ENCODE results near the gene KRT16. TPM values are rescaled to one million over a fixed set of nuclear protein-coding genes. Genes with fewer than 3 reads are reported as not detected.
A peak's percentile ranks its signal among the peaks of the same experiment; 100 is the strongest.
"Not testable (repeated sequence)": the region's sequence is repeated elsewhere in the genome, so short reads cannot be mapped to it uniquely, and the experiment has no call there.

KRT16 gene
- total RNA-seq (2022) = 74.5 and 109 TPM in 2 replicates
- percentile 57 among the genes with signal in this experiment for Bru-seq, nascent RNA
- BruChase-seq, experiment 1, labeled RNA remaining after a 6-hour chase = percentile 80 among the genes with signal in this experiment
- BruChase-seq, experiment 2, labeled RNA remaining after a 2-hour chase = percentile 72 among the genes with signal in this experiment
- long read RNA-seq, transcript KRT16-201 (8 exons, 1,644 nt) = major isoform, 88 of 99 reads
- long read RNA-seq, partial matches to known transcripts = 5 of 99 reads
- long read RNA-seq, other reads (novel, unspliced or antisense) = 5 of 99 reads

DNA sequence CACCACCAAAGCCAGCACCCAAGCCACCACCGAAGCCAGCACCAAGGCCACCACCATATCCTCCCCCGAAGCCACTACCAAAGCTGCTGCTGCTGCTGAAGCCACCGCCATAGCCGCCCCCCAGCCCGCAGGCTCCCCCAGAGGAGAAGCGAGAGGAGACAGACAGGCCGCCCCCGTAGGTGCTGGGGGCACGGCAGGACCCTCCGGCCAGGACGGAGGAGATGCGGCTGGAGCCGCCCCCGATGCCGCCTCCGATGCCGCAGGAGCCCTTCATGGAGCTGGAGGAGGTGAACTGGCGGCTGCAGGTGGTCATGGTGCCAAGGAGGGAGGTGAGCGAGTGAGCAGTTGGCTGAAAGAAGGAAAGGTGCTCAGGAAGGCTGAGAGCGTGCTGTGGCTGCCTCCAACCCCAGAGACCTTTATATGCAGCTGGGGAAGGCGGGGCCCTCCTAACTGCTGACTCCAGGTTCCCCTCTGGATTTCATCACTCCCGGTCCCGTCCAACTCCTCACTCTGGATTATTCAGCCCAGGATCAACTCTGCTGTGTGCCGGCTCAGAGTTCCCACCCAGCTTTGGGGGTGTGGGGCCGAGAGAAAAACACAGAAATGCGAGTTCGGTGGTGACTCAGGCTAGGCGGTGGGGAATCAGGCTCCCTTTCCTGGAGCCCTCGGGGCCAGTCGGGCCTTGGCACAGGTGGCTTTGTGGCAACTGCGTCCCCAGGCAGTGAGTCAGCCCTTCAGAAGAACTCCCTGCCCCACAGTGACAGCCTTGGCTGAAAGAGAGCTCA is at the start of gene KRT16:
TSS of gene KRT16 (minus strand) at position 392 of the 785 bp plus-strand sequence. CDS start at position 313, 79 bp downstream.
- peak; percentile 85 for DNase-seq (ENCODE audit: unreplicated experiment)
- Mint-ChIP-seq H3K4me3 (ENCODE audit: unreplicated experiment) (peak within 1 kb of the TSS; percentile 62), H3K36me3 (ENCODE audit: insufficient read depth, unreplicated experiment) (peaks cover 70% of the 10 kb centered on the region), H3K4me1 (ENCODE audit: insufficient read depth, unreplicated experiment) (peaks cover 27% of the 10 kb centered on the region), H3K27ac (ENCODE audit: low read depth, unreplicated experiment) (peak within 1 kb of the TSS; percentile 50)
- ChIA-PET CTCF (interaction anchor here (0.5 to 3.9 kb wide), 5 partner anchors 32 to 93 kb away, joined by 3 to 22 read pairs (median 3); no protein-coding TSS in a partner anchor), POLR2A (interaction anchor here (0.7 to 2.4 kb wide), 13 partner anchors 8 to 762 kb away, joined by 3 to 16 read pairs (median 4); partner anchors contain the start of gene KRT17)
- H3K9me3 Mint-ChIP-seq (ENCODE audit: unreplicated experiment); H3K27me3 Mint-ChIP-seq (ENCODE audit: insufficient read depth, unreplicated experiment); BruUV-seq (replicated peaks); intact Hi-C loops (cut with micrococcal nuclease): not testable (repeated sequence)

DNA sequence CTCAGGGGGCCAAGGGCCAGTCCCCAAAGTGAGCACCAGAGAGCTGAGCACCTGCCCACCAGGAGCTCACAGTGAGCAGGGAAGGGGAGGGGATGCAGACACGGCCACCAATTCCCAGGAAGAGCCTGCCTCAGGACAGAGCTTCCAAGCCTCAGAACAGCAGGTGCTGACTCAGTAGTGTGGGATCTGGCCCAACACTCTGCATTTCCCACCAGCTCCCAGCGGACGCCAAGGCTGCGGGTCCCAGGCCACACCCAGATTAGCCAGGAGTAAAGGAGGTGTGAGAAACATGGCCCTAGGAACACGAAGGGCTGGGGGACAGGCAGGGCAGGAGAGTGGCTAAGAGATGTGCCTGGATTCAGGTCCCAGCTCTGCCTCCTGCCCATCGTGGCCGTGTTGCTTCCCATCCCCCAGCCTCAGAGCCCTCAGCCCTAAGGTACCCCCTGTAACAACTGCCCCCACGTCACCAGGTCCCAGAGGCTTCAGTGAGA is 47.7 kb upstream of the KRT16 start:
- Mint-ChIP-seq H3K4me1 (ENCODE audit: insufficient read depth, unreplicated experiment) (peaks cover 58% of the 10 kb centered on the region), H3K36me3 (ENCODE audit: insufficient read depth, unreplicated experiment) (peaks cover 6% of the 10 kb centered on the region), H3K27me3 (ENCODE audit: insufficient read depth, unreplicated experiment) (no peaks in the 10 kb centered on the region), H3K4me3 (ENCODE audit: unreplicated experiment) (no peak overlapping the region), H3K27ac (ENCODE audit: low read depth, unreplicated experiment) (no peak overlapping the region), H3K9me3 (ENCODE audit: unreplicated experiment) (no peaks in the 10 kb centered on the region)
- BruUV-seq (replicated peaks) = no TSS peak
- ChIA-PET POLR2A (interaction anchor here (0.7 to 7.3 kb wide), 5 partner anchors 10 to 807 kb away, joined by 3 to 148 read pairs (median 6); partner anchors contain the start of gene EIF1), CTCF (interaction anchor here (0.6 to 11.5 kb wide), 10 partner anchors 10 to 804 kb away, joined by 3 to 566 read pairs (median 4); partner anchors contain the start of gene EIF1)
- intact Hi-C loops (cut with micrococcal nuclease) = loop anchor here (5.0 kb wide), 1 partner anchor 163 kb away; no protein-coding TSS in a partner anchor
- peak; percentile 73 for DNase-seq (ENCODE audit: unreplicated experiment)
- TF ChIP-seq, protein P1, sequence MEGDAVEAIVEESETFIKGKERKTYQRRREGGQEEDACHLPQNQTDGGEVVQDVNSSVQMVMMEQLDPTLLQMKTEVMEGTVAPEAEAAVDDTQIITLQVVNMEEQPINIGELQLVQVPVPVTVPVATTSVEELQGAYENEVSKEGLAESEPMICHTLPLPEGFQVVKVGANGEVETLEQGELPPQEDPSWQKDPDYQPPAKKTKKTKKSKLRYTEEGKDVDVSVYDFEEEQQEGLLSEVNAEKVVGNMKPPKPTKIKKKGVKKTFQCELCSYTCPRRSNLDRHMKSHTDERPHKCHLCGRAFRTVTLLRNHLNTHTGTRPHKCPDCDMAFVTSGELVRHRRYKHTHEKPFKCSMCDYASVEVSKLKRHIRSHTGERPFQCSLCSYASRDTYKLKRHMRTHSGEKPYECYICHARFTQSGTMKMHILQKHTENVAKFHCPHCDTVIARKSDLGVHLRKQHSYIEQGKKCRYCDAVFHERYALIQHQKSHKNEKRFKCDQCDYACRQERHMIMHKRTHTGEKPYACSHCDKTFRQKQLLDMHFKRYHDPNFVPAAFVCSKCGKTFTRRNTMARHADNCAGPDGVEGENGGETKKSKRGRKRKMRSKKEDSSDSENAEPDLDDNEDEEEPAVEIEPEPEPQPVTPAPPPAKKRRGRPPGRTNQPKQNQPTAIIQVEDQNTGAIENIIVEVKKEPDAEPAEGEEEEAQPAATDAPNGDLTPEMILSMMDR (IDR thresholded peaks at IDR 0.05; ENCODE audit: unreplicated experiment) = no peak

DNA sequence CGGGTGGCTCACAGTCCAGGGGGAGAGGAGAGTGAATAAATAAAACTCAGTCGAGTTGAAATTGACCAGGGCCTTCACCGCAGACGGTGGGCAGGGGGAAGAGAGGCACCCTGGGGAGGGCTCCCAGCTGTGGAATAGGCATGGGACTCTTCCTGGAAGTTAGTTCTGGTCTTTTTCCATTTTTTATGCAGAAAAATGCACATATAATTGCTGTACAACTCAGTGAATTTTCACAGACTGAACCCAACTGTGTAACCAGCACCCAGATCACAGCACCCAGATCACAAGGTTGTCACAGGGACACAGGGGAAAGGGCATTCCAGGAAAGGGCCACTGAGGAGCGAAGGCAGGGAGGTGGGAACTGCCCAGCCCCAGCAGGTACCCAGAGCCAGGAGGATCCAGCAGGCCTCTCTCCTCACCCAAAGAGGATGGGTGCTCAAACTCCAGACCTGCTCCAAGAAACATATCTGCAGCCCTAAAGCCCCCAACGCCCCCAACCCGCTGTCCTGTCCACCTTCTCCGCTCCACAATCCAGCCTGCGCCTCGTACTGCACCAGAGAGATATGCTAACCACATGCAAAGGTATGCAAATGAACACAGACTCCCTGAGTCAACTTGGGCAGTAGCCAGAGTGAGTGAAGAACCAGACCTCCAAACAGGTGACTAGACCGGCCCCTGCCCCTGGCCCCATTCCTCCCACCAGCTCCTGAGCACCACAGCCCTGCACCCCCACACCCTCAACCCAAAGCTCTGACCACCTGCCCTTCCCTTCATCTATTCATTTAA is 47.1 kb upstream of the KRT16 start:
- H3K4me1 Mint-ChIP-seq (ENCODE audit: insufficient read depth, unreplicated experiment) = peaks cover 58% of the 10 kb centered on the region
- intact Hi-C loops (cut with micrococcal nuclease) = loop anchor here (5.0 kb wide), 1 partner anchor 162 kb away; no protein-coding TSS in a partner anchor
- no peak overlapping the region for H3K4me3 Mint-ChIP-seq (ENCODE audit: unreplicated experiment)
- H3K27me3 Mint-ChIP-seq (ENCODE audit: insufficient read depth, unreplicated experiment) = no peaks in the 10 kb centered on the region
- H3K9me3 Mint-ChIP-seq (ENCODE audit: unreplicated experiment) = no peaks in the 10 kb centered on the region
- CTCF ChIA-PET = interaction anchor here (0.6 to 11.5 kb wide), 9 partner anchors 11 to 803 kb away, joined by 3 to 566 read pairs (median 4); partner anchors contain the start of gene EIF1
- DNase-seq (ENCODE audit: unreplicated experiment) = peak; percentile 26
- H3K36me3 Mint-ChIP-seq (ENCODE audit: insufficient read depth, unreplicated experiment) = peaks cover 6% of the 10 kb centered on the region
- POLR2A ChIA-PET = interaction anchor here (0.6 to 7.3 kb wide), 6 partner anchors 9 to 806 kb away, joined by 3 to 148 read pairs (median 6); partner anchors contain the start of gene EIF1
- no peak overlapping the region for H3K27ac Mint-ChIP-seq (ENCODE audit: low read depth, unreplicated experiment)
- TF ChIP-seq, protein P1 (IDR thresholded peaks at IDR 0.05; ENCODE audit: unreplicated experiment) = no peak
- BruUV-seq (replicated peaks) = no TSS peak

DNA sequence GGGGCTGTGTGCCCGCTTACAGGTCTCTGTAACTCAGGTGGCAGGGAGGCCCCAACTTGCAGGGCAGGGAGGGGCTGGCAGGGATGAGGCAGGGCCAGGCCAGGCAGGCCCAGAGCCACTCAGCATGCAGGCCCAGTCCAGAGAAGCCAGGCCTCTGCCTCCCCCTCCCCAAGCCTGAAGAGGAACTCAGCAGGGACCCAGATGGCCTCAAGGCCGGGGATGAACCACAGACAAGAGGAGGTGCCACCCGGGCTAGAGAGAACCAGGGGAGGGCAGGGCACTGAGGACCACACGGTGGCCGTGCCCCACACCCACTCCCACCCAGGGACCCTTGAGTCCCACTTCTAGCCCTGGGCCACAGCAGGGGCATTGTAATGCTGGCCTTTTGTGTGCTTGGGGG is 46.3 kb upstream of the KRT16 start:
- no TSS peak for BruUV-seq (replicated peaks)
- Mint-ChIP-seq H3K27ac (ENCODE audit: low read depth, unreplicated experiment) (no peak overlapping the region), H3K4me1 (ENCODE audit: insufficient read depth, unreplicated experiment) (peaks cover 59% of the 10 kb centered on the region), H3K9me3 (ENCODE audit: unreplicated experiment) (no peaks in the 10 kb centered on the region), H3K4me3 (ENCODE audit: unreplicated experiment) (no peak overlapping the region), H3K36me3 (ENCODE audit: insufficient read depth, unreplicated experiment) (peaks cover 6% of the 10 kb centered on the region), H3K27me3 (ENCODE audit: insufficient read depth, unreplicated experiment) (no peaks in the 10 kb centered on the region)
- intact Hi-C loops (cut with micrococcal nuclease) = no loop called here
- TF ChIP-seq, protein P1 (IDR thresholded peaks at IDR 0.05; ENCODE audit: unreplicated experiment) = no peak
- DNase-seq (ENCODE audit: unreplicated experiment) = no peak
- POLR2A ChIA-PET = interaction anchor here (0.6 to 14.1 kb wide), 5 partner anchors 10 to 840 kb away, joined by 3 to 366 read pairs (median 5); partner anchors contain the start of genes EIF1 and KRT17
- CTCF ChIA-PET = interaction anchor here (1.5 to 3.0 kb wide), 3 partner anchors 11 to 336 kb away, joined by 5 to 31 read pairs (median 17); no protein-coding TSS in a partner anchor
